ENCODE data around the gene RAMACL. TPM values are rescaled to one million over a fixed set of nuclear protein-coding genes. Genes with fewer than 3 reads are reported as not detected.
A peak's percentile ranks its signal among the peaks of the same experiment; 100 is the strongest.

The RAMACL gene
- total RNA-seq, 1 experiment from 2014 or later, result 0.18 TPM

GRCh38 chr6:166569206-166569605 is 17.3 kb downstream of the RAMACL start:
- DNase-seq (ENCODE audit: low read depth, low spot score), result no peak
- in situ Hi-C loops (cut with HindIII; ENCODE audit: low pct_unique_long_range_greater_than_20kb, low sequenced_read_pairs), result no loop called here

DNA sequence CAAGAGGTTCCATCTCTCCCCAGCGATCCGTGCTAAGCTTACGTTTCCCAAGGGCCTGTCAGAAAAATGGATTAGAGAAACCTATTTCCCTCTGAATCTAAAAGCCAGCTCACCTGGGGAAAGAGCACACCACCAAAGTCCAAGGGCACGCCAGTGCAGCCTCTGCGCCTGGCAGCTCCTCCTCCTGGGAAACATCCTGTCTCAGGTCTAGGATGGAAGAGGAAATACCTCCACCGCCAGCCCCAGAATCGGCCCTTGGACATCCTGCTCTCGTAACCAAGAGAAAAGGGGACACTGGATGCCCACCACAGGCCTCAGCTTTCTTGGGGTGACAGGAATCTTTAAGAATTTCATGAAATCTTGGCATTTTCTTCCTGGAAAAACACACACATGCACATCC is 18.7 kb downstream of the RAMACL start:
- in situ Hi-C loops (cut with HindIII; ENCODE audit: low pct_unique_long_range_greater_than_20kb, low sequenced_read_pairs), result no loop called here
- no peak for DNase-seq (ENCODE audit: low read depth, low spot score)

DNA sequence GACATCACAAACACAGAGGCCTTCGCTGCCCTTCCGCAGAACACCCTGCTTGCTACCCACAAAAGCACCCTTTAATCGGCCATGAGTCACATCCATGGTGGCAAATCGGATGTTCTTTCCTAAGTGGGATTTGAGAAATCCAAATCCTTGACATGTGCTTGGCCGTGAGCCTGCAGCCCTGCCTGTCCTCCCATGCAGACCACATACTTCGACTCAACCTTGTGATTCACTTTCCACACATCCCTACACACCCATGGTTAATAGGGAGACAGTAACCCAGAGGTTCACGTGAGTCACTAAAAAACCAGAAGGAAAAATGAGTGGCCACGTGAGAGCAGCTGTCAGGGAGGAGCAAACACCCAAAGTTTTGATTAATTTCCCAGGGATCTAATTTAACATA is 19.4 kb downstream of the RAMACL start:
- no peak for DNase-seq (ENCODE audit: low read depth, low spot score)
- in situ Hi-C loops (cut with HindIII; ENCODE audit: low pct_unique_long_range_greater_than_20kb, low sequenced_read_pairs), result no loop called here

- no peak for DNase-seq (ENCODE audit: low read depth, low spot score)
- in situ Hi-C loops (cut with HindIII; ENCODE audit: low pct_unique_long_range_greater_than_20kb, low sequenced_read_pairs), result no loop called here
Observed at GRCh38 chr6:166566026-166567011, 20.2 kb downstream of the RAMACL start.

- DNase-seq (ENCODE audit: low read depth, low spot score), result no peak
- in situ Hi-C loops (cut with HindIII; ENCODE audit: low pct_unique_long_range_greater_than_20kb, low sequenced_read_pairs), result no loop called here
Observed at GRCh38 chr6:166565084-166565967, 21.2 kb downstream of the RAMACL start.

DNA sequence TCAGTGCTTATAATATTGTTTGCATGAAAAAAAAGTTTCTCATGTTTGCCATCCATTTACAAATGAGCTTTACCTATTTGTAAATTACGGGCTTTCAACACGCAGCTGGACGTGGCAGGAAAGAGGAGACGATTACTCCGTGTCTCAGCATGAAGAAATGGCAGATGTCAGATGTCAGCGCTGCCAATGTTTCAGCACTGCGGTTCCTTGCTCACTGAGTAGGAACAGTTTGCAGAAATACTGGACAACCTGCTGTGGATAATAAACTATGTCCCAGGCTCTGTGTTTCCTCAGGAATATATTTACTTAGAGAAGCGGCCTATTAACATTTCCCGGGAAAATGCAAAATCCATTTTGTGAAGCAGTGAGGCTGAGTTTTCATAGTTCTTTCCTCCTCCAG is 22.7 kb downstream of the RAMACL start:
- no peak for DNase-seq (ENCODE audit: low read depth, low spot score)
- in situ Hi-C loops (cut with HindIII; ENCODE audit: low pct_unique_long_range_greater_than_20kb, low sequenced_read_pairs), result no loop called here

DNA sequence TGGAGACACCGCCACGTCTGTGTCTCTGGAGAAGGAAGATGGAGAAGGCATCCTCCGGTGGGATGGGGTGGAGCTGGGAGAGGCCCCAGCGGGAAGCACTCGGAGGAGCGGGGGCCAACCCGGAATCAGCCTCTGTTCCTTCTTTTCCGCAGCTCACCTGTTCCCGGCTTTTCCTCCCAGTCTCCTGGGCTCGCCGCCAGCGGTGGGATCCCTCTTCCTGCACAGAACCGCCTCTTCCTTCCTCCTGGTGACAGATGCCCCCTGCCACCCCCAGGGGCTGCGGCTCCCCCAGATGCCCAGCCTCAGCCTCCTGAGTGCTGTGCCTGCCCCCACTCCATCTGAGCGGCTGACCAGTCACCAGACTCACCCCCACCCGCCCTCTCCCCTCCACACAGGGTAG is 23.3 kb downstream of the RAMACL start:
- no peak for DNase-seq (ENCODE audit: low read depth, low spot score)
- in situ Hi-C loops (cut with HindIII; ENCODE audit: low pct_unique_long_range_greater_than_20kb, low sequenced_read_pairs), result no loop called here

- in situ Hi-C loops (cut with HindIII; ENCODE audit: low pct_unique_long_range_greater_than_20kb, low sequenced_read_pairs), result no loop called here
- no peak for DNase-seq (ENCODE audit: low read depth, low spot score)
Observed at GRCh38 chr6:166562726-166563125, 23.8 kb downstream of the RAMACL start.

GRCh38 chr6:166561771-166562359 is 24.6 kb downstream of the RAMACL start:
- in situ Hi-C loops (cut with HindIII; ENCODE audit: low pct_unique_long_range_greater_than_20kb, low sequenced_read_pairs), result no loop called here
- DNase-seq (ENCODE audit: low read depth, low spot score), result no peak

GRCh38 chr6:166560222-166560621 is 26.3 kb downstream of the RAMACL start:
- in situ Hi-C loops (cut with HindIII; ENCODE audit: low pct_unique_long_range_greater_than_20kb, low sequenced_read_pairs), result no loop called here
- no peak for DNase-seq (ENCODE audit: low read depth, low spot score)

- in situ Hi-C loops (cut with HindIII; ENCODE audit: low pct_unique_long_range_greater_than_20kb, low sequenced_read_pairs), result no loop called here
- no peak for DNase-seq (ENCODE audit: low read depth, low spot score)
Observed at GRCh38 chr6:166559662-166560061, 26.8 kb downstream of the RAMACL start.

GRCh38 chr6:166559211-166559610 is 27.3 kb downstream of the RAMACL start:
- in situ Hi-C loops (cut with HindIII; ENCODE audit: low pct_unique_long_range_greater_than_20kb, low sequenced_read_pairs), result no loop called here
- DNase-seq (ENCODE audit: low read depth, low spot score), result no peak

DNA sequence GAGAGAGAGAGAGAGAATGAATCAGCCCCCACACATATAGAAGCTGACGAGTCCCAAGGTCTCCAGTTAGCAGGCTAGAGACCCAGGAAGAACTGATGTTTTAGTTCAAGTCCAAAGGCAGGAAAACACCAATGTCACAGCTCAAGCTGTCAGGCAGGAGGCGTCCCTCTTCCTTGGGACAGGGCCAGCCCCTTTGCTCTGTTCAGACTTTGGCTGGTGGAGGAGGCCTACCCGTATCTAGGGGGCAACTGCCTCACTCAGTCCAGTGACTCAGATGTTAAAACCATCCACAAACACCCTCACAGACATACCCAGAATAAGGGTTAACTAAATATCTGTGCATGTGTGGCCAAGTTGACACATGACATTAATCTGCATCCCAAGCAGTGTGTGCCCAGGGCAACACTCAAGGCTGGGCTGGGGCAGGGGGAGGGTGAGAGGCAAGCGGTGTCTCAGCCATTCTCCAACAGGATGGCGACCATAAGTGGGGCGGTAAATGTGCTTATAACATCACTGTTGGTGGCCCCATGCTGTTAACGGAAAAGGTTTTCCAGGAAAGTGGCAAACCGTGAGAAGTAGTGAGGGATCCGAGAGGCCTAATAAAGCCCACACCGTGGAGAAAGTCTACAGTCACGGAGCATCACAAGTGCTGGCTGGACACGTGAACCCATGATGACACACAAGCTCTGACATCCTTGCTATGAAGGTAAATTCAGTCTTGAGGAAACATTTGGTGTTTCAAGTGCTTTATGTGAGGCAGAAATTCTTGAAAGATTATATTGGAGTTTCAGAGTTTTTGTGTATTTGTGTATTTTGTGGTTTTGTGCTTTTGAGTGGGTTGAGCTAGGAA is 28.1 kb downstream of the RAMACL start:
- in situ Hi-C loops (cut with HindIII; ENCODE audit: low pct_unique_long_range_greater_than_20kb, low sequenced_read_pairs), result no loop called here

DNA sequence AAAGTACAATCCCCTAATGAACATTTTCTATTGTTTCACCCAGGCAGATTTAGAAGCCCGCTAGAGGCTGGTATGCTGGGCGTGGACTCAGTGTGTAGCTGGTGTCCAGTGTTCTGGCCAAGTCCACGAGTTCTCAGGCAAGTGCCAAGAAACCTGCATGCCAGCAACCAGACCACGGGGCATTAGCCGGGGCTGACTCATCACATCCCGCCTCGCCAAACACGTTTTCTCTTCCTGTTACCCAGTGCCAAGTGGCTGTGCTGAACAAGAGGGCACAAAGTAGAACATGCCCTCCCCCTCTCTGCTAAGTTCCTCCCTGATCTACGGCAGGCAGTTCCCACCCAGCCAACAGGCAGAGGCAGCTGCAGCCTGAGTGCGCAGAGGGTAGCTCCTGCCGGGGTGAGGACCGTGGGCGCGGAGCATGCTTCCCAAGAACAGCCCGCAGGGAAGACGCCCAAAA is 29.6 kb downstream of the RAMACL start:
- DNase-seq (ENCODE audit: low read depth, low spot score), result peak; percentile 3
- in situ Hi-C loops (cut with HindIII; ENCODE audit: low pct_unique_long_range_greater_than_20kb, low sequenced_read_pairs), result no loop called here

More for the DNA sequence above, 28.1 kb downstream of the RAMACL start:
- no peak for DNase-seq (ENCODE audit: low read depth, low spot score)

DNA sequence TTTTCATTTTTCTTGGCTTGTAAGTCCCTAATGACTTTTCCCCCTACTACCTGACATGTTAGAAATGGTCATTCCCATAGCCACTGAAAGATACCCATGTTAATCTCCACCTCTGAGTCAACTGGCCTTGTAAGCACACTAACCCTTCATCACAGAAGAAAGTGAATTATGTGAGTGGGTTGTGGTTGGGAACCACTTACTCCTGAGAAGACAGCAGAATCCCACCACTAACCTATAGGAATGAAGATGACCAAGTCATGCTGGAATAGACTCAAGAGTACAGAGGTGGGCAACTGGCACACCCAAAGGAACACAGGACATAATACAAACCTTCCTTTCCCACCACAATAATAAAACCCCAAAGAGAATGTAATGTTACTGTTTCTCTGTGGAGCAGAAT is 30.1 kb downstream of the RAMACL start:
- no peak for DNase-seq (ENCODE audit: low read depth, low spot score)
- in situ Hi-C loops (cut with HindIII; ENCODE audit: low pct_unique_long_range_greater_than_20kb, low sequenced_read_pairs), result no loop called here

DNA sequence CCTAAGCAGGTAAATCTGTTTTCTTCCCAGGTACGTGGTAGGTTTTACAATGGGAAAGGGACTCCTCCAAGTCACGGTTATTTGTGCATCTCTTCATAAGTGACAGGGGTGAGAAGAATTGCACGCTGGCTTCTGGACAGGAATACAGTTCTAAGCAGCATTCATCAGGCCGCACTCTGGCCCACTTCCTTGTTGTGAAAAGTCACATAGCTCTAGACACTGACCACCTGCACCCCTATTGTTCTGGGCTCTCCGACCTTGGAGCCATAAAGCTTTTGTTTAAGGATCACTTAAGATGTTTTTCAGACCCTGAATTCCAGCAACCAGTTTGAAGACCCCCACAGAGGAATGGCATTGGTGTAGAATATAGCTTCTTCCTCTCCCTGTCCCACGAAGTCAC is 31.4 kb downstream of the RAMACL start:
- in situ Hi-C loops (cut with HindIII; ENCODE audit: low pct_unique_long_range_greater_than_20kb, low sequenced_read_pairs), result no loop called here
- DNase-seq (ENCODE audit: low read depth, low spot score), result no peak

DNA sequence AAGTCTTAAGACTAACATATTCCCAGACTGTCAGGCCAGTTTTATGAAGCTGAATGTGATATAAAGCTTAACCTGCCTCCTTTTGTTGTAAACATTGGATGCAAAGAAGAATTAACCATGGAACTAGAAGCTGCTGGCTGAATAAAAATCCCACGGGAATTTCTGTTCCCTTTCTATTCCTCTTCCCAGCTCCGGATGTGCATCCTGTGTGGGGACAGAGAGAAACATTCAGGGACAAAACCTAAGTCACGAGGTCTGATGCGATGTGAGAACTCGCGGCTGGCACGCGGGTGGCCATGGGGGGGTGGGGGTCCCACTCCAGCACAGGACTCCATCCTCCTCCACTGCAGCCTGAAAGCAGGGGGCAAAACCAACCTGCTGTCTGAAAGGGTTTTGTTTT is 32.2 kb downstream of the RAMACL start:
- DNase-seq (ENCODE audit: low read depth, low spot score), result peak; percentile 17
- in situ Hi-C loops (cut with HindIII; ENCODE audit: low pct_unique_long_range_greater_than_20kb, low sequenced_read_pairs), result no loop called here
